Measurements from ENCODE around the gene PAXX. TPM values are rescaled to one million over a fixed set of nuclear protein-coding genes. Genes with fewer than 3 reads are reported as not detected.

PAXX gene
- total RNA-seq, 1 donor, result 9.9 TPM

GRCh38 chr9:136981588-136982231 is 10.5 kb upstream of the PAXX start:
- no peak overlapping the region for H3K4me3 ChIP-seq (ENCODE audit: low read depth, low read length)
- no peak for DNase-seq (ENCODE audit: low read depth)
- no peak for TF ChIP-seq CTCF (IDR thresholded peaks at IDR 0.05; ENCODE audit: insufficient read depth, low read depth, low read length)

- no peak for DNase-seq (ENCODE audit: low read depth)
- H3K4me3 ChIP-seq (ENCODE audit: low read depth, low read length), result no peak within 1 kb of the TSS
- no peak for TF ChIP-seq CTCF (IDR thresholded peaks at IDR 0.05; ENCODE audit: insufficient read depth, low read depth, low read length)
Observed at GRCh38 chr9:136982232-136983051, 9.8 kb upstream of the PAXX start, which contains the start of gene LCNL1. LCNL1 (plus strand) TSS chr9:136982993; CDS start chr9:136983587, 594 bp downstream.

- no peak overlapping the region for H3K4me3 ChIP-seq (ENCODE audit: low read depth, low read length)
- DNase-seq (ENCODE audit: low read depth), result no peak
- TF ChIP-seq CTCF (IDR thresholded peaks at IDR 0.05; ENCODE audit: insufficient read depth, low read depth, low read length), result no peak
Observed at GRCh38 chr9:136983167-136983566, 9.1 kb upstream of the PAXX start.

DNA sequence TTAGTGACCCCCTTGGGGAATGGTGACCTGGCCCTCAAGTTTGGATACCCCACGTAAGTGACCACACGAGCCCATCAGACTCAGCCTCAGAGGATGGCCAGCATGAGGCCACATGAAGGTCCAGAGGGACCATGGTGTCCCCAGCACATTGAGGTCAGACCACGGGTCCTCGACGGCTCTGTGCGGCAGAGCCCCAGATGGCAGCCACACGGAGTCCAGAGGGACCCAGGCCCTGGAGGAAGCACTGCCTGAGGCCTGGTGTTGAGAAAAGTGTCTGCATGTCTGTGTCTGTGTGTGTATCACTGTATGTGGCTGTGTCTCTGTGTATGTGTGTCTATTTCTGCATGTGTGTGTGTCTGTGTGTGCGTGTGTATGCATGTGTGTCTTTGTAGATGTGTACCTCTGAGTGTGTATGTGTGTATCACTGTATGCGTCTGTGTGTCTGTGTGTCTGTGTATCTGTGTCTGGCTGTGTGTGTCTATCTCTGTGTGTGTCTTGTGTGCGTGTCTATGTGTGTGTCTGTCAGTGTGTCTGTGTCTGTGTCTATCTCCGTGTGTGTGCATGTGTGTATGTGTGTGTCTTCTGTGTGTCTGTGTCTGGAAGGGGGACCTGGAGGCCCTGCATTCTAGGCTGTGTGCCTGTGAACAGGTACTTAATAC is 8.4 kb upstream of the PAXX start:
- DNase-seq (ENCODE audit: low read depth), result no peak
- TF ChIP-seq CTCF (IDR thresholded peaks at IDR 0.05; ENCODE audit: insufficient read depth, low read depth, low read length), result no peak
- H3K4me3 ChIP-seq (ENCODE audit: low read depth, low read length), result no peak overlapping the region

DNA sequence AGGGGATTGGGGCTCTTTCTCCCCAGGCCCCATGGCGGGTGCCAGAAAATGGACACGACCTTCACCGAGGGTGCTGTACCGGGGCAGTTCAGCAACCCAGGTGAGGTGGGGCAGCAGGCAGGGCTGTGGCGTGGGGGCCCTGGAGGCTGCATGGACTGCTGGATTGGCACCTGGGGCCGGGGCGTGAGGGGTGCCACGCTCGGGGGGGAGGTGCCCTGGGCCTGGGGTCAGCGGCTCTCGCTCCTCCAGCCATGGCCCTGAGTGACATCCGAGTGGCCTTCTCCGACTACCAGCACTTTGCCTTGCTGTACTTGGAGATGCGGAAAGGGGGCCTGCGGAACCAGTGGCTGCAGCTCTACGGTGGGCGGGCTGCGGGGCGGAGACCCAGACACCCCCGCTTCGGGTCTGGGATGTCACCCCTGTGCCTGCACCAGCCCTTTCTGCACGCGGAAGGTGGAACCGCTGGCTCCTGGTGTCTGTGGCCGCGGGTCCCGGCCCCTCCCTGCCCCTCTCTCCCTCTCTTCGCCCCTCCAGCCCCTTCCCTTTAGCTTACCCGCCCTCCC is 7.7 kb upstream of the PAXX start:
- no peak for DNase-seq (ENCODE audit: low read depth)
- no peak for TF ChIP-seq CTCF (IDR thresholded peaks at IDR 0.05; ENCODE audit: insufficient read depth, low read depth, low read length)
- no peak overlapping the region for H3K4me3 ChIP-seq (ENCODE audit: low read depth, low read length)

DNA sequence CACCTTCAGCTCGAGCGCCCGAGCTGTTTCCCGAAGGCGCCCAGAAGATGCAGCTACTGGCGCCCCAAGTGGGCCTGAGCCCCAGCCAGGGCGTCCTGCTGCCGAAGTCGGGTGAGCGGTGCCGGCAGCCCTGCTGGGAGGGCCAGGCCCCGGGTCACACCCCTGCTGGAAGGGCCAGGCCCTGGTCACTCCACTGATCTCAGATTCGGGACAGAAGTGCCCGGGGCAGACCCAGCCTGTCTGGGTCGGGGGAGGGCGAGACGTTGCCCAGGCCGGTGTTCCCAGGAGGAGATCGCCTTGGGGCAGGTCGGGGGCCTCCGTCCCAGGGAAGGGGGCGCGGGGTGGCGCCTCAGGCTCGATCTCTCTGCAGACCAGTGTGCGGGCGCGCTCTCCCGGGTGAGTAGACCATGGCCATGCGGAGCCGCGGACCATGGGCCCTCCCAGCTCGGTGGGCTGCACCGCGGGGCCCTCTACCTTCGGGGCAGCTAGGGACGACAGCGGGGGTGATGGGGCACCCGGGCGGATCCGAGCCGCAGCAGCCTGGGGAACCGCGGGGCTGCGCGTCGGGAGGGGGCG is 7.1 kb upstream of the PAXX start:
- H3K4me3 ChIP-seq (ENCODE audit: low read depth, low read length), result no peak overlapping the region
- no peak for TF ChIP-seq CTCF (IDR thresholded peaks at IDR 0.05; ENCODE audit: insufficient read depth, low read depth, low read length)
- no peak for DNase-seq (ENCODE audit: low read depth)

Data from fibroblast of villous mesenchyme (primary cell).